Measurements from ENCODE around the gene LRRC8B.

LRRC8B gene

DNA sequence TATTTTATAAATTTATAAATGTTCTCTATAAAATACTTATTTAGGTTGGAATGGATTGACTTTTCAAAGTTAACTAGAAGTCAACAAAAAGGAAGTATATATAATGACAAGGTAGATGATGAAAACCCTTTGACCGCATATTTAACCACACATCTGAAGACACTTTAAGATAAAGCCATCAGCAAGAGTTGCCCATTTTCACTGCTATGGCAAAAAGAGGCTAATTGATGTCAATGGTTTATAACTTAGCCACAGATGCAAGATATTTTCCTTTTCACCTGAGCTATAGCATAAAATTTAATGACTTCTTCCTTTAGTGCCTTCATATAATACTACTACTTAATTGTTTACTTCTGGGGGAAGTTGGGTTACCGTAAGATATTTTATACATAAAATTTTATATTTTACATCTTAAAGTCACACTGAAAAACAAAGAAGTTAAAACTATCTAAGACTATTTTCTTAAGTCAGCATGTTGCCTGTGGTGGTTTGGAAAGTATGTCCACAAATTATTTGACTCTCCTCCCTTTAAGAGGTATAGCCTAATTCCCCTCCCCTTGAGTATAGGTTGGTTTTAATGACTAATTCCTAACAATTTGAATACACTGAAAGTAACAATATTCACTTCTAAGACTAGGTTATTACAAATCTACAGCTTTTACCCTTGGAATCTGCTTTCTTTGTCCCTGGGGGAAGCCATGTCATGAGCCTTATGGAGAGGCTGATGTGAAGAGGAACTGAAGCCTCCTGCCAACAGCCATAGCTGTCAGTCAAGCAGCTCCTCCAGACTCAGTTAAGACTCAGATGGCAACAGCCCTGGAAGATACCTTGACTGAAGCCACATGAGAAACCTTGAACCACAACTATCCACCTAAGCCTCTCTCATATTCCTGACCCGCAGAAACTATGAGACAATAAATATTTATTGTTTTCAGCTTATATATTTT, 40.3 kb upstream of the LRRC8B start:
- no peak for DNase-seq (ENCODE audit: low spot score)
- in situ Hi-C loops (cut with MboI; ENCODE audit: low sequenced_read_pairs, unreplicated experiment), result loop anchor here (10.0 kb wide), 1 partner anchor 280 kb away; no protein-coding TSS in a partner anchor
- no peak for TF ChIP-seq CTCF (IDR thresholded peaks at IDR 0.05; ENCODE audit: borderline replicate concordance, control extremely low read depth, extremely low read depth, insufficient read depth, missing control alignments)

DNA sequence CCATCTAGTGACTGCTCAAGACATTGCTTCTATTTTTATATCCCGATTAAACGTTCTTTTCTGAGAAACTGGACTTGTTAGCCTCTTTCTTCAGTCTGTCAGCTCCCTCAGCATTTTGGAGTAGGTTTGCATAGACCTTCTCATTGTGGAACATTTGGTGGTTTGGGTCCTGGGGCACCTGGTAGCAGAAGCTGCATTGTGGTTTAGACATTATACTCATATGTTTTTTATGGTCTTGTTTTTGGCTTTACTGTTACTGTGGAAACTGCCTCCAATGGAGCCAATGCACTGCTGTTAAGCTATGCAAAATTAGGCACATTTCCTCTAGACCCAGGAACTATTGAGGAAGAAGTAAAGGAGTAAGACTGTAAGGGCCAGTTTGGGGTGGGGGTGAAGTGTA, 36.7 kb upstream of the LRRC8B start:
- TF ChIP-seq CTCF (IDR thresholded peaks at IDR 0.05; ENCODE audit: borderline replicate concordance, control extremely low read depth, extremely low read depth, insufficient read depth, missing control alignments), result no peak
- no peak for DNase-seq (ENCODE audit: low spot score)
- in situ Hi-C loops (cut with MboI; ENCODE audit: low sequenced_read_pairs, unreplicated experiment), result loop anchor here (10.0 kb wide), 1 partner anchor 277 kb away; no protein-coding TSS in a partner anchor

DNA sequence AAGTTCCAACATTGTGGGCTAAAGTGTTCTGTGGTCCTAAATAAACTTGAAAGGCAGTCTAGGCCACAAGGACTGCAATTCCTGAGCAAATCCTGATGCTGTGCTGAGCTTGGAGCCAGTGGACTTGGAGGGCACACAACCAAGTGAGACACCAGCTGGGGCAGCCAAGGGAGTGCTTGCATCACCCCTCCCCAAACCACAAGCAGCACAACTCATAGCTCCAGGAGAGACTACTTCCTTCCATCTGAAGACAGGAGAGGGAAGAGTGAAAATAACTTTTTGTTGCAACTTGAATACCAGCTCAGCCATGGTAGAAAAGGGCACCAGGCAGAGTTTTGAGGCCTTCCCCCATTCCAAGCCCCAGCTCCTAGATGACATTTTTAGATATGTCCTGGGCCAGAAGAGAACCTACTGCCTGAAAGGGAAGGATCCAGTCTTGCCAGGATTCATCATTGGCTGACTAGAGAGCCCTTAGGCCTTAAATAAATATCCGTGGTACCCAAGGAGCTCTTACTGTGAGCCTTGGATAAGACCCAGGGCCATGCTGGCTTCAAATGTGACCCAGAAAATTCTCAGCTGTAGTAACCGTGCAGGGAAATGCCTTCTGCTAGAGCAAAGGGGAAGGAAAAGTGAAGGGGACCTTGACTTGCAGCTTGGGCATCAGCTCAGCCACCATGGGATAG, 35.4 kb upstream of the LRRC8B start:
- TF ChIP-seq CTCF (IDR thresholded peaks at IDR 0.05; ENCODE audit: borderline replicate concordance, control extremely low read depth, extremely low read depth, insufficient read depth, missing control alignments), result no peak
- in situ Hi-C loops (cut with MboI; ENCODE audit: low sequenced_read_pairs, unreplicated experiment), result loop anchor here (10.0 kb wide), 1 partner anchor 276 kb away; no protein-coding TSS in a partner anchor
- no peak for DNase-seq (ENCODE audit: low spot score)

DNA sequence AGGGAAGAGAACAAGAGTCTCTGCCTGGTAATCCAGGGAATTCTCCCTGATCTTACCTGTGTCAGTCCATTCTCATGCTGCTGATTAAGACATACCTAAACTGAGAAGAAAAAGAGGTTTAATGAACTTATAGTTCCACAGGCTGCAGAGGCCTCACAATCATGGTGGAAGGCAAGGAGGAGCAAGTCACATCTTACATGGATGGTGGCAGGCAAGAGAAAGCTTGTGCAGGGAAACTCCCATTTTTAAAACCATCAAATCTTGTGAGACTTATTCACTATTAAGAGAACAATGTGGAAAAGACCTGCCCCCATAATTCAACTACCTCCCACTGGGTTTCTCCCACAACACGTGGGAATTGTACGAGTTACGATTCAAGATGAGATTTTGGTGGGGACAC, 34.2 kb upstream of the LRRC8B start:
- TF ChIP-seq CTCF (IDR thresholded peaks at IDR 0.05; ENCODE audit: borderline replicate concordance, control extremely low read depth, extremely low read depth, insufficient read depth, missing control alignments), result no peak
- DNase-seq (ENCODE audit: low spot score), result no peak
- in situ Hi-C loops (cut with MboI; ENCODE audit: low sequenced_read_pairs, unreplicated experiment), result no loop called here

DNA sequence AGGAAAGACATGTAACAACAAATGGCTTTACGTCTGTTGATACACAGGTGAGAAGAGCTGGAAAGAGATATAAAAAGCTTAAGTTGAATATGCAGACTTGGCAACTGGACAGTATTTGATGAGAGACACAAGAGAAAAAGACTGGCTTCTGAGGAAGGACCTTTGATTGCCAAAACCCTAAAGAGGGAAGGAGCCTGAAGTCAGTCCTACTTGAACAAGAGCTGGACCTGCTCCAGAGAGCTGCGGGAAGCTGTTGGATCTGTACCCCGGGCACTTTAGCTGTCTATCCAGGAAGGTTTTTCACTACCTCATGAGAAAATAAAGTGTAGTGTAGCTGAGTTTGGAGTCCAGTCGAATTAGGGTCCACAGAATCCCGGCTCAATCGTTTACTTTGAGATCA, 25.3 kb upstream of the LRRC8B start:
- no peak for TF ChIP-seq CTCF (IDR thresholded peaks at IDR 0.05; ENCODE audit: borderline replicate concordance, control extremely low read depth, extremely low read depth, insufficient read depth, missing control alignments)
- no peak for DNase-seq (ENCODE audit: low spot score)
- in situ Hi-C loops (cut with MboI; ENCODE audit: low sequenced_read_pairs, unreplicated experiment), result no loop called here

- TF ChIP-seq CTCF (IDR thresholded peaks at IDR 0.05; ENCODE audit: borderline replicate concordance, control extremely low read depth, extremely low read depth, insufficient read depth, missing control alignments), result no peak
- in situ Hi-C loops (cut with MboI; ENCODE audit: low sequenced_read_pairs, unreplicated experiment), result loop anchor here (25.0 kb wide), 1 partner anchor 485 kb away; the partner anchor contains the start of gene ZNF326
- no peak for DNase-seq (ENCODE audit: low spot score)
Measured at GRCh38 chr1:89502042-89502441, 22.6 kb upstream of the LRRC8B start.
